Esophagus squamous epithelium (tissue), 5 donors: ENCODE data around the gene CFAP69. TPM values are rescaled to one million over a fixed set of nuclear protein-coding genes. Genes with fewer than 3 reads are reported as not detected.

Experiments used
- DNase-seq: peaks from one replicate; lab custom pipeline; 2025; lab: John Stamatoyannopoulos, UW
- H3K27ac ChIP-seq, 4 donors: fragments of 200-600 bp; sonication (generic); one replicate each; pipeline ENCODE4 v1.5.1; 2016 to 2019; ENCODE audit warnings: mild to moderate bottlenecking in 1 of 4
- H3K27me3 ChIP-seq, 4 donors: fragments of 200-600 bp; sonication (generic); 1 replicate in 3 of 4; 2 replicates in 1 of 4; pipeline versions ENCODE4 v1.5.1 to v1.6.0; 2017 to 2021; ENCODE audit warnings: antibody characterized with exemption in 1 of 4
- H3K36me3 ChIP-seq, 3 donors: fragments of 200-600 bp; sonication (generic); one replicate each; pipeline ENCODE4 v1.5.1; 2016 to 2019
- H3K4me1 ChIP-seq, 3 donors: fragments of 200-600 bp; sonication (generic); one replicate each; pipeline ENCODE4 v1.5.1; 2017 to 2019
- H3K4me3 ChIP-seq, 4 donors: fragments of 200-600 bp; sonication (generic); 1 replicate in 3 of 4; 2 replicates in 1 of 4; pipeline ENCODE4 v1.5.1; 2016 to 2019; ENCODE audit warnings: mild to moderate bottlenecking in 2 of 4, moderate library complexity in 1 of 4
- H3K9me3 ChIP-seq, 3 donors: fragments of 200-600 bp; sonication (generic); one replicate each; pipeline ENCODE4 v1.5.1; 2016 to 2019
- CTCF ChIP-seq, 6 experiments: fragments of 450-650 bp in 4 of 6; fragments of 200-600 bp in 2 of 6; sonication (generic) in 2 of 6; IDR thresholded peaks; one replicate each; pipeline ENCODE4 v1.5.1; 2016 to 2019; ENCODE audit warnings: antibody characterized with exemption in 6 of 6, mild to moderate bottlenecking in 4 of 6, moderate library complexity in 4 of 6
- POLR2A ChIP-seq, 4 donors: fragments of 450-650 bp; IDR thresholded peaks; one replicate each; pipeline ENCODE4 v1.6.1; 2017; ENCODE audit warnings: antibody characterized with exemption in 4 of 4, mild to moderate bottlenecking in 4 of 4, moderate library complexity in 3 of 4
- WGBS, 2 donors: methylation state at CpG; one replicate each; pipeline ENCODE4 v1.1.5; 2018; 5-methylcytosine and 5-hydroxymethylcytosine counted together
- intact Hi-C: fragments of 100-400 bp; cut with DNase I; formaldehyde crosslinking; loops from one replicate; pipeline ENCODE4 v1.15.0; 2022
- total RNA-seq, 4 donors: library from RNA; depleted of rRNA; stranded (reverse); fragments of >200 nt; gene quantifications; one replicate each; pipeline ENCODE4 v1.1.0, GENCODE V29; 2016
- donor health status: DM: yes; HTN: yes; CAD: no.

CFAP69 gene
- total RNA-seq, 4 donors from 2014 or later = 1.8 to 9.0 (median 2.0) TPM

- no peaks in the 10 kb centered on the region for H3K27me3 ChIP-seq
- TF ChIP-seq CTCF (IDR thresholded peaks at IDR 0.05) = no peak
- no peak for TF ChIP-seq POLR2A (IDR thresholded peaks at IDR 0.05)
- no peaks in the 10 kb centered on the region for H3K36me3 ChIP-seq
- H3K4me1 ChIP-seq = peaks cover 0 to 6% (median 0%) of the 10 kb centered on the region in 3 donors
- H3K9me3 ChIP-seq = no peaks in the 10 kb centered on the region
- intact Hi-C loops = no loop called here
- no peak overlapping the region for H3K4me3 ChIP-seq
- 77 to 80% methylated on average over 2 of the region's 2 CpGs for WGBS, 2 donors
- no peak overlapping the region for H3K27ac ChIP-seq
- no peak for DNase-seq
Measured at GRCh38 chr7:90230834-90231233, 14.1 kb upstream of the CFAP69 start.

DNA sequence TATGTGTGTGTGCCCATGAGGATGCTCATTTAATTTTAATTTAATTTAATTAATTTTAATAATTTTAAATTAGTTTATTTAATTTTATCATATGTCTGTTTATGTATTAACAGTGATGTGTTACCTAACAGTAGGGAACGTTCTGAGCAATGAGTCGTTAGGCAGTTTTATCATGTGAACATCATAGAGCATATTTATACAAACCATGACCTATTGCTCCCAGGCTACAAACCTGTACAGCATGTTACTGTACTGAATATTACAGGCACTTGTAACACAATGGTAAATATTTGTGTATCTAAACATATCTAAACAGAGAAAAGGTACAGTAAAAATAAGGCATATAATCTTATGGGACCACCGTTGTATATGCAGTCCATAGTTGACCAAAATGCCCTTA is 13.7 kb upstream of the CFAP69 start:
- Histone ChIP-seq H3K27me3 (no peaks in the 10 kb centered on the region), H3K27ac (no peak overlapping the region), H3K4me1 (peaks cover 0 to 6% (median 0%) of the 10 kb centered on the region in 3 donors), H3K36me3 (no peaks in the 10 kb centered on the region), H3K9me3 (no peaks in the 10 kb centered on the region), H3K4me3 (no peak overlapping the region)
- no peak for DNase-seq
- TF ChIP-seq POLR2A (IDR thresholded peaks at IDR 0.05) (no peak), CTCF (IDR thresholded peaks at IDR 0.05) (no peak)
- 74 to 83% methylated on average over 3 of the region's 3 CpGs for WGBS, 2 donors
- intact Hi-C loops = no loop called here

DNA sequence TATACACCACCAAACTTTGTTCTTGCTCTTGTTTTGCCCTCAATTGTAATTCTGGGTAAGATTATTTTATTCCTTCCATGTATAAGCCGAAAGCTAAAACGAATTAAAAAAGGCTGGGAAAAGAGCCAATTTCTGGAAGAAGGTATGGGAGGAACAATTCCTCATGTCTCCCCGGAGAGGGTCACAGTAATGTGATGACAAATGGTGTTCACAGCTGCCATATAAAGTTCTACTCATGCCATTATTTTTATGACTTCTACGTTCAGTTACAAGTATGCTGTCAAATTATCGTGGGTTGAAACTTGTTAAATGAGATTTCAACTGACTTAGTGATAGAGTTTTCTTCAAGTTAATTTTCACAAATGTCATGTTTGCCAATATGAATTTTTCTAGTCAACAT is 12.5 kb upstream of the CFAP69 start:
- Histone ChIP-seq H3K27ac (no peak overlapping the region), H3K4me3 (no peak overlapping the region), H3K36me3 (no peaks in the 10 kb centered on the region), H3K4me1 (peaks cover 0 to 6% (median 0%) of the 10 kb centered on the region in 3 donors), H3K9me3 (no peaks in the 10 kb centered on the region), H3K27me3 (no peaks in the 10 kb centered on the region)
- intact Hi-C loops = no loop called here
- no peak for TF ChIP-seq POLR2A (IDR thresholded peaks at IDR 0.05)
- no peak for TF ChIP-seq CTCF (IDR thresholded peaks at IDR 0.05)
- DNase-seq = no peak
- WGBS, 2 donors = 45 to 64% methylated on average over 5 of the region's 5 CpGs

- H3K27me3 ChIP-seq = no peaks in the 10 kb centered on the region
- H3K36me3 ChIP-seq = no peaks in the 10 kb centered on the region
- intact Hi-C loops = no loop called here
- no peak overlapping the region for H3K27ac ChIP-seq
- WGBS, 2 donors = 87 to 94% methylated on average over 6 of the region's 6 CpGs
- peaks cover 0 to 6% (median 0%) of the 10 kb centered on the region in 3 donors for H3K4me1 ChIP-seq
- no peak overlapping the region for H3K4me3 ChIP-seq
- no peak for DNase-seq
- H3K9me3 ChIP-seq = no peaks in the 10 kb centered on the region
- TF ChIP-seq POLR2A (IDR thresholded peaks at IDR 0.05) = no peak
- TF ChIP-seq CTCF (IDR thresholded peaks at IDR 0.05) = no peak
Measured at GRCh38 chr7:90233569-90233968, 11.4 kb upstream of the CFAP69 start.

DNA sequence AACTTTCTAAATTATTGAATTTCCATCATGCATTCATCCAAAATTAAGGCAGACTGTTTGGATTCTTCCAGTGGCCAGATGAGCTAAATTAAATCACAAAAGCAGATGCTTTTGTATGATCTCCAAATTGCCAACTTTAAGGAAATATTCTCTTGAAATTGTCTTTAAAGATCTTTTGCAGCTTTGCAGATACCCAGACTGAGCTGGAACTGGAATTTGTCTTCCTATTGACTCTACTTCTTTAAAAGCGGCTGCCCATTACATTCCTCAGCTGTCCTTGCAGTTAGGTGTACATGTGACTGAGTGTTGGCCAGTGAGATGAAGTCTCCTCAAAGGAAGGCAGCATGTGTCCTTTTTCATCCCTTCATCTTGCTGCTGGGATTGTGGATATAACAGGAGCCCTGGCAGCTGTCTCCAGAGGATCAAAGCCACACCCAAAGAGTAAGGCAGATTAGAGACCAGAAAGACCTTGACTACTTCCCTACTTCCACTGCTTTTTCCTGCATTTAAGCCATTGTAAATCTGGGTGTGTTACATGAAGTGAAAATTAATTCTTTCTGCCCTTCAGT is 8.2 kb upstream of the CFAP69 start:
- DNase-seq = no peak
- no peak overlapping the region for H3K4me3 ChIP-seq
- no peak for TF ChIP-seq POLR2A (IDR thresholded peaks at IDR 0.05)
- TF ChIP-seq CTCF (IDR thresholded peaks at IDR 0.05) = no peak
- no peaks in the 10 kb centered on the region for H3K36me3 ChIP-seq
- intact Hi-C loops = no loop called here
- no peaks in the 10 kb centered on the region for H3K9me3 ChIP-seq
- 85 to 92% methylated on average over 1 of the region's 1 CpG for WGBS, 2 donors
- H3K27ac ChIP-seq = no peak overlapping the region
- no peaks in the 10 kb centered on the region for H3K4me1 ChIP-seq
- no peaks in the 10 kb centered on the region for H3K27me3 ChIP-seq
